ENCODE data around the gene ISYNA1.

- TF ChIP-seq CTCF (IDR thresholded peaks at IDR 0.05) (no peak), POLR2A (IDR thresholded peaks at IDR 0.05) (no peak)
Measured at GRCh38 chr19:18481505-18482222, 43.7 kb upstream of the ISYNA1 start.

All from Peyer's patch (tissue), 4 donors.